ENCODE data around the gene SIM2. TPM values are rescaled to one million over a fixed set of nuclear protein-coding genes. Genes with fewer than 3 reads are reported as not detected.
"Not testable (repeated sequence)": the region's sequence is repeated elsewhere in the genome, so short reads cannot be mapped to it uniquely, and the experiment has no call there.

SIM2 gene
- total RNA-seq, 1 donor from 2014 or later = 9.2 TPM

GRCh38 chr21:36668713-36669112, 30.2 kb upstream of the SIM2 start:
- Histone ChIP-seq H3K9ac (ENCODE audit: low read length) (no peak overlapping the region), H3K4me2 (ENCODE audit: low read length) (no peak overlapping the region), H3K79me2 (ENCODE audit: insufficient read depth, low read length) (no peaks in the 10 kb centered on the region), H3K4me3 (ENCODE audit: insufficient read depth, low read depth, low read length) (no peak overlapping the region), H3K4me1 (ENCODE audit: insufficient read depth, low read length) (no peaks in the 10 kb centered on the region), H3K9me3 (ENCODE audit: insufficient read depth, low read depth, low read length) (no peaks in the 10 kb centered on the region), H4K20me1 (ENCODE audit: insufficient read depth, low read length) (no peaks in the 10 kb centered on the region), H3K36me3 (ENCODE audit: insufficient read depth, low read length) (no peaks in the 10 kb centered on the region), H3K27ac (ENCODE audit: low read depth, low read length) (no peak overlapping the region), H2AFZ (ENCODE audit: low read depth, low read length) (no peak overlapping the region), H3K27me3 (ENCODE audit: insufficient read depth, low read length) (peaks cover 21% of the 10 kb centered on the region)
- H3K36me3 Mint-ChIP-seq (ENCODE audit: low read depth, unreplicated experiment) = no peaks in the 10 kb centered on the region
- no peak overlapping the region for H3K27ac Mint-ChIP-seq (ENCODE audit: unreplicated experiment)
- H3K4me1 Mint-ChIP-seq (ENCODE audit: low read depth, unreplicated experiment) = peaks cover 7% of the 10 kb centered on the region
- DNase-seq (ENCODE audit: low read depth) (no peak), FAIRE-seq (no peak)
- TF ChIP-seq CTCF (IDR thresholded peaks at IDR 0.05; ENCODE audit: insufficient read depth, low read depth, low read length) (no peak), EZH2 (IDR thresholded peaks at IDR 0.05; ENCODE audit: insufficient read depth, low read length) (no peak)
- peaks cover 5% of the 10 kb centered on the region for H3K9me3 Mint-ChIP-seq (ENCODE audit: unreplicated experiment)
- peaks cover 48% of the 10 kb centered on the region for H3K27me3 Mint-ChIP-seq (ENCODE audit: low read depth, unreplicated experiment)
- H3K4me3 Mint-ChIP-seq (ENCODE audit: unreplicated experiment) = no peak overlapping the region

- H3K9ac ChIP-seq (ENCODE audit: low read length) = no peak overlapping the region
- peaks cover 4% of the 10 kb centered on the region for H3K9me3 Mint-ChIP-seq (ENCODE audit: unreplicated experiment)
- no peak for TF ChIP-seq EZH2 (IDR thresholded peaks at IDR 0.05; ENCODE audit: insufficient read depth, low read length)
- no peak for TF ChIP-seq CTCF (IDR thresholded peaks at IDR 0.05; ENCODE audit: insufficient read depth, low read depth, low read length)
- peaks cover 7% of the 10 kb centered on the region for H3K4me1 Mint-ChIP-seq (ENCODE audit: low read depth, unreplicated experiment)
- H3K4me1 ChIP-seq (ENCODE audit: insufficient read depth, low read length) = no peaks in the 10 kb centered on the region
- no peak overlapping the region for H3K4me3 ChIP-seq (ENCODE audit: insufficient read depth, low read depth, low read length)
- no peaks in the 10 kb centered on the region for H3K9me3 ChIP-seq (ENCODE audit: insufficient read depth, low read depth, low read length)
- H3K27me3 ChIP-seq (ENCODE audit: insufficient read depth, low read length) = peaks cover 11% of the 10 kb centered on the region
- H3K4me3 Mint-ChIP-seq (ENCODE audit: unreplicated experiment) = no peak overlapping the region
- no peaks in the 10 kb centered on the region for H4K20me1 ChIP-seq (ENCODE audit: insufficient read depth, low read length)
- DNase-seq (ENCODE audit: low read depth) (no peak), FAIRE-seq (no peak)
- H3K79me2 ChIP-seq (ENCODE audit: insufficient read depth, low read length) = no peaks in the 10 kb centered on the region
- no peak overlapping the region for H3K27ac ChIP-seq (ENCODE audit: low read depth, low read length)
- no peaks in the 10 kb centered on the region for H3K36me3 ChIP-seq (ENCODE audit: insufficient read depth, low read length)
- no peaks in the 10 kb centered on the region for H3K36me3 Mint-ChIP-seq (ENCODE audit: low read depth, unreplicated experiment)
- H2AFZ ChIP-seq (ENCODE audit: low read depth, low read length) = no peak overlapping the region
- peaks cover 32% of the 10 kb centered on the region for H3K27me3 Mint-ChIP-seq (ENCODE audit: low read depth, unreplicated experiment)
- H3K4me2 ChIP-seq (ENCODE audit: low read length) = no peak overlapping the region
- no peak overlapping the region for H3K27ac Mint-ChIP-seq (ENCODE audit: unreplicated experiment)
These were observed 27.1 kb upstream of the SIM2 start for GRCh38 chr21:36671836-36672235.

- H3K9me3 ChIP-seq (ENCODE audit: insufficient read depth, low read depth, low read length); DNase-seq (ENCODE audit: low read depth); H3K4me1 Mint-ChIP-seq (ENCODE audit: low read depth, unreplicated experiment); H3K27ac ChIP-seq (ENCODE audit: low read depth, low read length); H3K9me3 Mint-ChIP-seq (ENCODE audit: unreplicated experiment); H3K4me1 ChIP-seq (ENCODE audit: insufficient read depth, low read length); H3K27ac Mint-ChIP-seq (ENCODE audit: unreplicated experiment); H3K4me2 ChIP-seq (ENCODE audit: low read length); H3K79me2 ChIP-seq (ENCODE audit: insufficient read depth, low read length); H2AFZ ChIP-seq (ENCODE audit: low read depth, low read length); H3K36me3 ChIP-seq (ENCODE audit: insufficient read depth, low read length); H3K36me3 Mint-ChIP-seq (ENCODE audit: low read depth, unreplicated experiment); H3K4me3 ChIP-seq (ENCODE audit: insufficient read depth, low read depth, low read length); H4K20me1 ChIP-seq (ENCODE audit: insufficient read depth, low read length); FAIRE-seq; H3K9ac ChIP-seq (ENCODE audit: low read length); H3K4me3 Mint-ChIP-seq (ENCODE audit: unreplicated experiment): not testable (repeated sequence)
- peaks cover 29% of the 10 kb centered on the region for H3K27me3 Mint-ChIP-seq (ENCODE audit: low read depth, unreplicated experiment)
- H3K27me3 ChIP-seq (ENCODE audit: insufficient read depth, low read length) = peaks cover 11% of the 10 kb centered on the region
These were observed 26.6 kb upstream of the SIM2 start for GRCh38 chr21:36672296-36672695.

Data from astrocyte (in vitro differentiated cells and primary cell).